Upper lobe of left lung (tissue), 6 donors: ENCODE measurements around the gene THNSL1. TPM values are rescaled to one million over a fixed set of nuclear protein-coding genes. Genes with fewer than 3 reads are reported as not detected.

Experiments used
- ATAC-seq, 2 donors: fragments of 200-7000 bp; cut with Tn5 transposase; one replicate each; pipeline ENCODE4 v1.9.1; 2022; ENCODE audit warnings: mild to moderate bottlenecking in 2 of 2, moderate library complexity in 2 of 2; ENCODE audit not compliant: low FRiP score in 2 of 2
- DNase-seq, 2 donors: peaks; one replicate each; pipeline ENCODE4 v3.0.0-alpha.2; 2019 to 2020
- H3K27ac ChIP-seq, 4 donors: fragments of 200-600 bp; sonication (generic); one replicate each; pipeline ENCODE4 v1.5.1; 2016 to 2019
- H3K27me3 ChIP-seq, 4 donors: fragments of 200-600 bp; sonication (generic); one replicate each; pipeline ENCODE4 v1.5.1; 2017 to 2019
- H3K36me3 ChIP-seq, 4 donors: fragments of 200-600 bp; sonication (generic); one replicate each; pipeline ENCODE4 v1.5.1; 2016 to 2019
- H3K4me1 ChIP-seq, 4 donors: fragments of 200-600 bp; sonication (generic); one replicate each; pipeline ENCODE4 v1.5.1; 2018 to 2019
- H3K4me3 ChIP-seq, 4 donors: fragments of 200-600 bp; sonication (generic); one replicate each; pipeline ENCODE4 v1.5.1; 2017 to 2019; ENCODE audit warnings: mild to moderate bottlenecking in 2 of 4, moderate library complexity in 1 of 4
- H3K9me3 ChIP-seq, 4 donors: fragments of 200-600 bp; sonication (generic); one replicate each; pipeline ENCODE4 v1.5.1; 2018 to 2019
- CTCF ChIP-seq, 6 experiments: fragments of 450-650 bp in 4 of 6; fragments of 200-600 bp in 2 of 6; sonication (generic) in 2 of 6; IDR thresholded peaks; one replicate each; pipeline ENCODE4 v1.5.1; 2016 to 2019; ENCODE audit warnings: antibody characterized with exemption in 6 of 6
- EP300 ChIP-seq, 4 donors: sonication (generic); formaldehyde crosslinking; IDR thresholded peaks; one replicate each; pipeline ENCODE4 v1.5.1; 2017; ENCODE audit warnings: antibody characterized with exemption in 4 of 4, control low read depth in 2 of 4
- POLR2A ChIP-seq, 4 donors: fragments of 450-650 bp; IDR thresholded peaks; one replicate each; pipeline ENCODE4 v1.5.1; 2016 to 2017; ENCODE audit warnings: antibody characterized with exemption in 4 of 4, mild to moderate bottlenecking in 2 of 4
- POLR2AphosphoS5 ChIP-seq, 2 donors: sonication (generic); formaldehyde crosslinking; IDR thresholded peaks; one replicate each; pipeline ENCODE4 v1.5.1; 2017; ENCODE audit warnings: antibody characterized with exemption in 2 of 2
- WGBS, 2 donors: methylation state at CpG; one replicate each; pipeline ENCODE4 v1.1.5; 2017 to 2018; 5-methylcytosine and 5-hydroxymethylcytosine counted together
- total RNA-seq, 6 donors: library from RNA; depleted of rRNA in 4 of 6; stranded (reverse); fragments of >200 nt in 4 of 6; gene quantifications; one replicate each; pipeline versions ENCODE4 v1.1.0 to v1.2.1, GENCODE V29; 2016 to 2021
- donor health status: DM: no; HTN: no; CAD: no; lungs with moderate emphysema.
- donor health status: DM: no; HTN: yes; CAD: no; lungs with severe emphysema.

THNSL1 gene
- total RNA-seq, 6 donors from 2014 or later, result 0.78 to 3.2 (median 2.8) TPM

- ATAC-seq (no peak), DNase-seq (no peak)
- no peak overlapping the region for H3K27ac ChIP-seq
- TF ChIP-seq CTCF (IDR thresholded peaks at IDR 0.05) (no peak), EP300 (IDR thresholded peaks at IDR 0.05) (no peak), POLR2AphosphoS5 (IDR thresholded peaks at IDR 0.05) (no peak), POLR2A (IDR thresholded peaks at IDR 0.05) (no peak)
- H3K4me1 ChIP-seq, result peaks cover 0 to 8% (median 5%) of the 10 kb centered on the region in 4 donors
- H3K4me3 ChIP-seq, result no peak overlapping the region
- WGBS, 2 donors, result 48 to 65% methylated on average over 4 of the region's 4 CpGs
- H3K27me3 ChIP-seq, result no peaks in the 10 kb centered on the region
- H3K36me3 ChIP-seq, result no peaks in the 10 kb centered on the region
- no peaks in the 10 kb centered on the region for H3K9me3 ChIP-seq
Measured at GRCh38 chr10:25057886-25058285, 41.5 kb downstream of the THNSL1 start.

- H3K27ac ChIP-seq, result no peak overlapping the region
- no peaks in the 10 kb centered on the region for H3K36me3 ChIP-seq
- H3K27me3 ChIP-seq, result no peaks in the 10 kb centered on the region
- DNase-seq (peak in 1 of 2 donors; percentile 78), ATAC-seq (peak; percentile 60 to 63)
- H3K9me3 ChIP-seq, result no peaks in the 10 kb centered on the region
- TF ChIP-seq POLR2A (IDR thresholded peaks at IDR 0.05) (no peak), CTCF (IDR thresholded peaks at IDR 0.05) (no peak), POLR2AphosphoS5 (IDR thresholded peaks at IDR 0.05) (no peak), EP300 (IDR thresholded peaks at IDR 0.05) (no peak)
- H3K4me3 ChIP-seq, result no peak overlapping the region
- H3K4me1 ChIP-seq, result peaks cover 0 to 8% (median 5%) of the 10 kb centered on the region in 4 donors
- WGBS, 2 donors, result 54 to 56% methylated on average over 7 of the region's 7 CpGs
Measured at GRCh38 chr10:25059990-25060389, 43.6 kb downstream of the THNSL1 start.

- no peak overlapping the region for H3K4me3 ChIP-seq
- no peaks in the 10 kb centered on the region for H3K27me3 ChIP-seq
- peak overlapping the region in 1 of 4 donors; percentile 77 for H3K27ac ChIP-seq
- H3K4me1 ChIP-seq, result peaks cover 0 to 8% (median 5%) of the 10 kb centered on the region in 4 donors
- DNase-seq, result no peak
- no peak for ATAC-seq
- TF ChIP-seq POLR2A (IDR thresholded peaks at IDR 0.05) (no peak), CTCF (IDR thresholded peaks at IDR 0.05) (no peak), EP300 (IDR thresholded peaks at IDR 0.05) (no peak), POLR2AphosphoS5 (IDR thresholded peaks at IDR 0.05) (no peak)
- WGBS, 2 donors, result 94 to 97% methylated on average over 7 of the region's 7 CpGs
- H3K9me3 ChIP-seq, result no peaks in the 10 kb centered on the region
- H3K36me3 ChIP-seq, result no peaks in the 10 kb centered on the region
Measured at GRCh38 chr10:25061125-25061524, 44.7 kb downstream of the THNSL1 start.

GRCh38 chr10:25061711-25062449 is 45.5 kb downstream of the THNSL1 start:
- H3K4me3 ChIP-seq, result peak overlapping the region in 2 of 4 donors; percentile 2 to 6
- 65 to 68% methylated on average over 11 of the region's 11 CpGs for WGBS, 2 donors

More at GRCh38 chr10:25061711-25062449, 45.5 kb downstream of the THNSL1 start:
- H3K4me1 ChIP-seq, result peaks cover 0 to 8% (median 5%) of the 10 kb centered on the region in 4 donors
- H3K36me3 ChIP-seq, result no peaks in the 10 kb centered on the region
- TF ChIP-seq POLR2AphosphoS5 (IDR thresholded peaks at IDR 0.05), result no peak
- no peak for TF ChIP-seq CTCF (IDR thresholded peaks at IDR 0.05)
- TF ChIP-seq EP300 (IDR thresholded peaks at IDR 0.05), result no peak
- no peak for TF ChIP-seq POLR2A (IDR thresholded peaks at IDR 0.05)
- peak overlapping the region; percentile 47 to 77 (median 69) for H3K27ac ChIP-seq
- H3K27me3 ChIP-seq, result no peaks in the 10 kb centered on the region
- no peak for DNase-seq
- no peaks in the 10 kb centered on the region for H3K9me3 ChIP-seq
- peak; percentile 8 to 22 for ATAC-seq
